GM06990 (cell line): ENCODE results near the gene CCDC102A.

ENCODE experiments used
- DNase-seq: peaks from one replicate; pipeline ENCODE4 v3.0.0-alpha.2; 2011; ENCODE audit not compliant: insufficient read length; ENCODE audit errors: extremely low read depth
- H3K27me3 ChIP-seq: replicated peaks from 2 replicates; pipeline ENCODE4 v1.6.0; 2011; ENCODE audit warnings: low read length; ENCODE audit not compliant: control insufficient read depth, insufficient read depth
- H3K36me3 ChIP-seq: 2 replicates; pipeline ENCODE4 v1.5.1; 2011; ENCODE audit warnings: low read length; ENCODE audit not compliant: control insufficient read depth, insufficient read depth
- H3K4me3 ChIP-seq: replicated peaks from 2 replicates; pipeline ENCODE4 v1.5.1; 2011; ENCODE audit warnings: low read depth, mild to moderate bottlenecking, control low read depth, low read length
- CTCF ChIP-seq: IDR thresholded peaks from 2 replicates; pipeline ENCODE4 v1.5.1; 2011; ENCODE audit warnings: low read length, control low read depth, mild to moderate bottlenecking, inconsistent platforms; ENCODE audit not compliant: insufficient read depth, poor library complexity, severe bottlenecking

The CCDC102A gene

GRCh38 chr16:57529391-57530103 is 6.8 kb downstream of the CCDC102A start:
- TF ChIP-seq CTCF = no peak
- no peak overlapping the region for H3K4me3 ChIP-seq
- H3K27me3 ChIP-seq = no peaks in the 10 kb centered on the region

DNA sequence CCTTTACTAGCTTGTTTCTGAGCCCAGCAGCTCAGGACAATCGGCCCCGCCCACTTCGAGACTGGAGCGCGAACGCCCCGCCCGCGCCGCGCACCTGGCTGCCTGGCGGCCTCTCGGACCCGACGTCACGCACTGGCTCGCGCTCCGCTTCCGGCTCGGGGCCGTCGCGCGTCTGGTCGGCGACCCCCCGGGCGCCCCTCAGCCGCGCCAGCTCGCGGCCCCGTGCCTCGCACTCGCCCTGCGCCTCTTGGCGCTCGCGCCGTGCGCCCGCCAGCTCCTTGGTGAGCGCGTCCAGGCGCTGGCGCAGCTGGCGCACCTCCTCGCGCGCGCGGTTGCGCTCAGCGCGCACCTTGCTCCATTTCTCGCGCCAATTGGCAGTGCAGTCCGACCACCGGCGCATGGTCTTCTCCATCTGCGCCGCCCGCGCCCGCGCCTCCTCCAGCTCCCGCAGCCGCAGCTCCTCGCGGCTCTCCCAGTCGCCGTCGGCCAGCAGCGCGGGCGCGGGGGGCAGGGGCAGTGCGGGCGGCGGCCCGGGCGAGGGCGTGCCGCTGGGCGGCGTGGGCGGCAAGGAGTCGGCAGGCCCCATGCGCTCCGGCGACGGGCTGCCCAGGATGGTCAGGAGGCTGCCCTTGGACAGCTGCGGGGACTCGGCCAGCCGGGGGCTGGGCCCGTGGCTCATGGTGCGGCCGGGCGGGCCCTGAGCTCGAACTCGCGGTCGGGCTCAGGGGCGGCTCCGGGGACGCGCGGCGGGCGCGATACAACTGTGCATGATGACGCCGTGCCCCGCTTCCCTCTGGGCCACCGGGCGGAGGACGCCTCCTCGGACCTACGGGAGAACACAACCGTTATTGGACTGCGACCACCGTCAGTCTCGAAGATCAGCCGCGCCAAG is 7.6 kb downstream of the CCDC102A start:
- DNase-seq = no peak
- no peak for TF ChIP-seq CTCF
- Histone ChIP-seq H3K36me3 (peaks cover 1% of the 10 kb centered on the region), H3K4me3 (no peak overlapping the region), H3K27me3 (no peaks in the 10 kb centered on the region)

More at GRCh38 chr16:57529391-57530103, 6.8 kb downstream of the CCDC102A start:
- H3K36me3 ChIP-seq = peaks cover 1% of the 10 kb centered on the region
- no peak for DNase-seq

- no peak for DNase-seq
- no peaks in the 10 kb centered on the region for H3K27me3 ChIP-seq
- no peak overlapping the region for H3K4me3 ChIP-seq
- H3K36me3 ChIP-seq = peaks cover 1% of the 10 kb centered on the region
- no peak for TF ChIP-seq CTCF
Observed at GRCh38 chr16:57527610-57528360, 8.6 kb downstream of the CCDC102A start.

DNA sequence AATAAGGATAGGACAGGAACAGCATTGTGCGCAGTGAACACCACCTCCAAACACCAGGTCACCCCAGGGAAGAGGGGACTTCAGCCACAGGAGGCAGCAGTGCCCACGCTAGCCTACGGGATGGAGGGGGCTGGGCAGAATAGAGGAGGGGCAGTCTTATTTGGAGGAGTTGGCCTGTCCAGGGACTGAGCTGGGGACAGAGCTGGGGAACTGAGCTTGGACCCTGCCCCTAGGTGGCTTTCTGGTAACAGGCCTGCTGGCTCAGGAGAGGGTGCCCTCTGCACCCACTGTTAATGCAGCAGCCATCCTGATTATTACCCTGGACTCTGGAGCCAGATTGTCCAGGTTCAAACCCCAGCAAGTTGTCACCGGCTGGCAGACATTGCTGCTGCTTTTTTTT is 9.3 kb downstream of the CCDC102A start:
- Histone ChIP-seq H3K4me3 (no peak overlapping the region), H3K27me3 (no peaks in the 10 kb centered on the region), H3K36me3 (peaks cover 1% of the 10 kb centered on the region)
- no peak for DNase-seq
- no peak for TF ChIP-seq CTCF

GRCh38 chr16:57526498-57526897 is 9.9 kb downstream of the CCDC102A start:
- peaks cover 1% of the 10 kb centered on the region for H3K36me3 ChIP-seq
- H3K27me3 ChIP-seq = no peaks in the 10 kb centered on the region
- no peak for TF ChIP-seq CTCF
- DNase-seq = no peak
- H3K4me3 ChIP-seq = no peak overlapping the region
